Caco-2 (cell line): ENCODE results near the gene MUC12. TPM values are rescaled to one million over a fixed set of nuclear protein-coding genes. Genes with fewer than 3 reads are reported as not detected.

Experiments
- BruUV-seq: library from RNA; stranded (reverse); fragments of 400-500 nt; replicated peaks from 2 replicates; lab custom pipeline; 2021; lab: Mats Ljungman, UMichigan
- CTCF ChIA-PET: fragments of 300-600 bp; sonication (Branson Sonifier 250); formaldehyde crosslinking; loops from one replicate; lab custom pipeline; 2022; ENCODE audit warnings: antibody characterized with exemption; lab: Charles Lee
- POLR2A ChIA-PET: fragments of 300-600 bp; sonication (Branson Sonifier 250); formaldehyde crosslinking; loops from one replicate; lab custom pipeline; 2022; ENCODE audit warnings: antibody characterized with exemption; lab: Charles Lee
- DNase-seq, 2 experiments: peaks; one replicate each; pipeline versions ENCODE4 v3.0.0 to v3.0.0-alpha.2; 2020 to 2022
- H3K27me3 ChIP-seq: replicated peaks from 2 replicates; pipeline ENCODE4 v1.6.0; 2011; ENCODE audit warnings: low read length; ENCODE audit not compliant: control insufficient read depth, insufficient read depth
- H3K36me3 ChIP-seq: 2 replicates; pipeline ENCODE4 v1.5.1; 2011; ENCODE audit warnings: low read length; ENCODE audit not compliant: control insufficient read depth, insufficient read depth
- H3K4me1 ChIP-seq: fragments of 250-450 bp; sonication (Bioruptor Pico); 2 replicates; pipeline ENCODE4 v1.5.1; 2020; ENCODE audit warnings: mild to moderate bottlenecking
- H3K4me3 ChIP-seq: 2 replicates; pipeline ENCODE4 v1.5.1; 2011; ENCODE audit warnings: low read depth, mild to moderate bottlenecking, control low read depth, low read length
- H3K9me3 ChIP-seq: fragments of 250-450 bp; sonication (Bioruptor Pico); 2 replicates; pipeline ENCODE4 v1.5.1; 2020; ENCODE audit warnings: mild to moderate bottlenecking, moderate library complexity
- H3K27ac Mint-ChIP-seq: one replicate; pipeline ENCODE4 v1.8.0; 2022; ENCODE audit warnings: mixed read lengths; ENCODE audit not compliant: unreplicated experiment
- H3K27me3 Mint-ChIP-seq: one replicate; pipeline ENCODE4 v1.8.0; 2022; ENCODE audit warnings: mixed read lengths; ENCODE audit not compliant: insufficient read depth, unreplicated experiment
- H3K36me3 Mint-ChIP-seq: one replicate; pipeline ENCODE4 v1.8.0; 2022; ENCODE audit warnings: mild to moderate bottlenecking, mixed read lengths; ENCODE audit not compliant: insufficient read depth, unreplicated experiment
- H3K4me1 Mint-ChIP-seq: one replicate; pipeline ENCODE4 v1.8.0; 2022; ENCODE audit warnings: low read depth, mixed read lengths; ENCODE audit not compliant: unreplicated experiment
- H3K4me3 Mint-ChIP-seq: one replicate; pipeline ENCODE4 v1.8.0; 2022; ENCODE audit warnings: mild to moderate bottlenecking, moderate library complexity, mixed read lengths; ENCODE audit not compliant: unreplicated experiment
- H3K9me3 Mint-ChIP-seq: one replicate; pipeline ENCODE4 v1.8.0; 2022; ENCODE audit warnings: mixed read lengths; ENCODE audit not compliant: unreplicated experiment
- CTCF ChIP-seq, 2 experiments: fragments of 200-600 bp in 1 of 2; IDR thresholded peaks; 1 replicate in 1 of 2; 2 replicates in 1 of 2; pipeline versions ENCODE4 v1.5.1 to v1.8.0; 2011 to 2022; ENCODE audit warnings: antibody characterized with exemption in 1 of 2, control low read depth in 1 of 2, inconsistent platforms in 1 of 2, low read depth in 1 of 2, low read length in 1 of 2, mild to moderate bottlenecking in 1 of 2, moderate library complexity in 1 of 2; ENCODE audit not compliant: insufficient read depth in 1 of 2, severe bottlenecking in 1 of 2, unreplicated experiment in 1 of 2
- intact Hi-C: fragments of 100-400 bp; cut with micrococcal nuclease; formaldehyde crosslinking; loops from one replicate; pipeline ENCODE4 v1.10.0; 2022; ENCODE audit not compliant: unreplicated experiment
- total RNA-seq: library from RNA; stranded (reverse); gene quantifications from 2 replicates; pipeline ENCODE4 v1.2.3, GENCODE V29; 2022

The MUC12 gene
- total RNA-seq, 1 experiment from 2014 or later: 0.16 TPM

- ChIA-PET CTCF (no interaction called here), POLR2A (no interaction called here)
- peaks cover 3% of the 10 kb centered on the region for H3K27me3 Mint-ChIP-seq
- H3K9me3 Mint-ChIP-seq: no peaks in the 10 kb centered on the region
- no peaks in the 10 kb centered on the region for H3K36me3 ChIP-seq
- no peak for DNase-seq
- no peak overlapping the region for H3K4me3 ChIP-seq
- H3K27ac Mint-ChIP-seq: no peak overlapping the region
- no peaks in the 10 kb centered on the region for H3K4me1 Mint-ChIP-seq
- no peak overlapping the region for H3K4me3 Mint-ChIP-seq
- no peaks in the 10 kb centered on the region; the same call in 1 of the 2 replicates for H3K27me3 ChIP-seq
- H3K4me1 ChIP-seq: peaks cover 4% of the 10 kb centered on the region; the same call in 1 of the 2 replicates
- no peak for TF ChIP-seq CTCF (IDR thresholded peaks at IDR 0.05; ENCODE audit: insufficient read depth in 1 of 2, low read depth in 1 of 2, low read length in 1 of 2, severe bottlenecking in 1 of 2, unreplicated experiment in 1 of 2)
- intact Hi-C loops: no loop called here
- BruUV-seq: no TSS peak
- no peaks in the 10 kb centered on the region for H3K36me3 Mint-ChIP-seq
- no peaks in the 10 kb centered on the region for H3K9me3 ChIP-seq
Measured at GRCh38 chr7:101020444-101020843, 51.1 kb downstream of the MUC12 start.

GRCh38 chr7:101021703-101022102 is 52.3 kb downstream of the MUC12 start:
- Histone ChIP-seq H3K4me3 (no peak overlapping the region), H3K9me3 (no peaks in the 10 kb centered on the region), H3K4me1 (peaks cover 4% of the 10 kb centered on the region; the same call in 1 of the 2 replicates), H3K27me3 (no peaks in the 10 kb centered on the region; the same call in 1 of the 2 replicates), H3K36me3 (no peaks in the 10 kb centered on the region)
- no peaks in the 10 kb centered on the region for H3K36me3 Mint-ChIP-seq
- H3K9me3 Mint-ChIP-seq: no peaks in the 10 kb centered on the region
- DNase-seq: no peak
- peaks cover 3% of the 10 kb centered on the region for H3K27me3 Mint-ChIP-seq
- BruUV-seq: no TSS peak
- no peaks in the 10 kb centered on the region for H3K4me1 Mint-ChIP-seq
- CTCF ChIA-PET: no interaction called here
- TF ChIP-seq CTCF (IDR thresholded peaks at IDR 0.05; ENCODE audit: insufficient read depth in 1 of 2, low read depth in 1 of 2, low read length in 1 of 2, severe bottlenecking in 1 of 2, unreplicated experiment in 1 of 2): no peak
- no peak overlapping the region for H3K4me3 Mint-ChIP-seq
- POLR2A ChIA-PET: no interaction called here
- no peak overlapping the region for H3K27ac Mint-ChIP-seq
- intact Hi-C loops: no loop called here

GRCh38 chr7:101023839-101024238 is 54.5 kb downstream of the MUC12 start:
- H3K36me3 Mint-ChIP-seq: no peaks in the 10 kb centered on the region
- POLR2A ChIA-PET: no interaction called here
- no peaks in the 10 kb centered on the region for H3K4me1 Mint-ChIP-seq
- no peak overlapping the region for H3K4me3 ChIP-seq
- H3K36me3 ChIP-seq: no peaks in the 10 kb centered on the region
- H3K27ac Mint-ChIP-seq: no peak overlapping the region
- TF ChIP-seq CTCF (IDR thresholded peaks at IDR 0.05; ENCODE audit: insufficient read depth in 1 of 2, low read depth in 1 of 2, low read length in 1 of 2, severe bottlenecking in 1 of 2, unreplicated experiment in 1 of 2): no peak
- peaks cover 3% of the 10 kb centered on the region for H3K27me3 Mint-ChIP-seq
- no peaks in the 10 kb centered on the region; the same call in 1 of the 2 replicates for H3K27me3 ChIP-seq
- intact Hi-C loops: no loop called here
- CTCF ChIA-PET: no interaction called here
- no peaks in the 10 kb centered on the region for H3K9me3 Mint-ChIP-seq
- BruUV-seq: no TSS peak
- no peaks in the 10 kb centered on the region for H3K9me3 ChIP-seq
- no peaks in the 10 kb centered on the region for H3K4me1 ChIP-seq
- no peak overlapping the region for H3K4me3 Mint-ChIP-seq
- DNase-seq: no peak
